Activated B cell treated with CpG ODN at 0.5 μM for 24 hours (primary cell): Measurements from ENCODE around the gene PADI3. TPM values are rescaled to one million over a fixed set of nuclear protein-coding genes. Genes with fewer than 3 reads are reported as not detected.

Experiments
- ATAC-seq: fragments of 200-7000 bp; cut with Tn5 transposase; one replicate; pipeline ENCODE4 v1.10.0; 2021; ENCODE audit warnings: low read depth, mild to moderate bottlenecking, moderate library complexity
- CTCF ChIA-PET: fragments of 350-600 bp; sonication (Branson Sonifier 250); formaldehyde crosslinking; loops from one replicate; lab custom pipeline; 2021; ENCODE audit warnings: antibody characterized with exemption; lab: Charles Lee
- POLR2A ChIA-PET: fragments of 350-600 bp; sonication (Branson Sonifier 250); formaldehyde crosslinking; loops from one replicate; lab custom pipeline; 2021; ENCODE audit warnings: antibody characterized with exemption; lab: Charles Lee
- DNase-seq: peaks from one replicate; pipeline ENCODE4 v3.0.0; 2022
- H3K27ac Mint-ChIP-seq: one replicate; pipeline ENCODE4 v1.8.0; 2020; ENCODE audit warnings: mixed read lengths
- H3K27me3 Mint-ChIP-seq: one replicate; pipeline ENCODE4 v1.8.0; 2021; ENCODE audit warnings: mixed read lengths
- H3K36me3 Mint-ChIP-seq: one replicate; pipeline ENCODE4 v1.8.0; 2021; ENCODE audit warnings: low read depth, mixed read lengths
- H3K4me1 Mint-ChIP-seq: one replicate; pipeline ENCODE4 v1.8.0; 2021; ENCODE audit warnings: mixed read lengths
- H3K4me3 Mint-ChIP-seq: one replicate; pipeline ENCODE4 v1.8.0; 2020; ENCODE audit warnings: mild to moderate bottlenecking, mixed read lengths
- H3K9me3 Mint-ChIP-seq: one replicate; pipeline ENCODE4 v1.8.0; 2020; ENCODE audit warnings: mixed read lengths
- CTCF ChIP-seq: fragments of 200-600 bp; IDR thresholded peaks from one replicate; pipeline ENCODE4 v1.8.0; 2022; ENCODE audit warnings: antibody characterized with exemption, mild to moderate bottlenecking
- intact Hi-C: fragments of 100-400 bp; cut with micrococcal nuclease; formaldehyde crosslinking; loops from one replicate; pipeline ENCODE4 v1.15.1; 2024
- total RNA-seq: library from RNA; stranded (reverse); gene quantifications from 2 replicates; pipeline ENCODE4 v1.2.3, GENCODE V29; 2022

PADI3 gene
- total RNA-seq, 1 donor from 2014 or later, result not detected

GRCh38 chr1:17243274-17243673, 5.6 kb upstream of the PADI3 start:
- Mint-ChIP-seq H3K9me3 (no peaks in the 10 kb centered on the region), H3K4me3 (no peak overlapping the region), H3K27ac (no peak overlapping the region), H3K36me3 (no peaks in the 10 kb centered on the region), H3K27me3 (peaks cover 5% of the 10 kb centered on the region), H3K4me1 (no peaks in the 10 kb centered on the region)
- ATAC-seq, result no peak
- TF ChIP-seq CTCF, result no peak
- POLR2A ChIA-PET, result no interaction called here
- no peak for DNase-seq
- CTCF ChIA-PET, result no interaction called here
- intact Hi-C loops, result no loop called here

- Mint-ChIP-seq H3K27me3 (peaks cover 5% of the 10 kb centered on the region), H3K27ac (no peak overlapping the region), H3K4me3 (no peak overlapping the region), H3K36me3 (no peaks in the 10 kb centered on the region), H3K4me1 (no peaks in the 10 kb centered on the region), H3K9me3 (no peaks in the 10 kb centered on the region)
- TF ChIP-seq CTCF, result no peak
- no peak for DNase-seq
- CTCF ChIA-PET, result interaction anchor here (0.8 to 2.8 kb wide), 2 partner anchors 9 to 120 kb away, joined by 3 to 7 read pairs; no protein-coding TSS in a partner anchor
- intact Hi-C loops, result no loop called here
- no peak for ATAC-seq
- POLR2A ChIA-PET, result no interaction called here
These were observed 3.8 kb upstream of the PADI3 start for GRCh38 chr1:17244821-17245740.

GRCh38 chr1:17245816-17246325, 3.0 kb upstream of the PADI3 start:
- DNase-seq, result no peak
- Mint-ChIP-seq H3K27ac (no peak overlapping the region), H3K36me3 (no peaks in the 10 kb centered on the region), H3K27me3 (peaks cover 11% of the 10 kb centered on the region), H3K4me3 (no peak overlapping the region), H3K4me1 (no peaks in the 10 kb centered on the region), H3K9me3 (no peaks in the 10 kb centered on the region)
- TF ChIP-seq CTCF, result no peak
- ChIA-PET CTCF (interaction anchor here (1.1 to 2.8 kb wide), 2 partner anchors 120 to 200 kb away, joined by 3 to 7 read pairs; no protein-coding TSS in a partner anchor), POLR2A (no interaction called here)
- no peak for ATAC-seq
- intact Hi-C loops, result no loop called here

- DNase-seq (no peak), ATAC-seq (no peak)
- H3K27me3 Mint-ChIP-seq, result peaks cover 12% of the 10 kb centered on the region
- no peaks in the 10 kb centered on the region for H3K9me3 Mint-ChIP-seq
- intact Hi-C loops, result no loop called here
- no peak overlapping the region for H3K4me3 Mint-ChIP-seq
- H3K36me3 Mint-ChIP-seq, result no peaks in the 10 kb centered on the region
- POLR2A ChIA-PET, result no interaction called here
- no peak overlapping the region for H3K27ac Mint-ChIP-seq
- no peaks in the 10 kb centered on the region for H3K4me1 Mint-ChIP-seq
- CTCF ChIA-PET, result interaction anchor here (1.1 to 2.8 kb wide), 2 partner anchors 121 to 201 kb away, joined by 3 to 7 read pairs; no protein-coding TSS in a partner anchor
- TF ChIP-seq CTCF, result no peak
These were observed 1.9 kb upstream of the PADI3 start for GRCh38 chr1:17246971-17247370.

- TF ChIP-seq CTCF, result no peak
- H3K27me3 Mint-ChIP-seq, result peaks cover 13% of the 10 kb centered on the region
- H3K4me3 Mint-ChIP-seq, result no peak overlapping the region
- ATAC-seq (no peak), DNase-seq (no peak)
- H3K4me1 Mint-ChIP-seq, result no peaks in the 10 kb centered on the region
- intact Hi-C loops, result no loop called here
- ChIA-PET CTCF (no interaction called here), POLR2A (no interaction called here)
- no peaks in the 10 kb centered on the region for H3K36me3 Mint-ChIP-seq
- H3K27ac Mint-ChIP-seq, result no peak overlapping the region
- H3K9me3 Mint-ChIP-seq, result no peaks in the 10 kb centered on the region
These were observed 1.7 kb downstream of the PADI3 start for GRCh38 chr1:17250601-17251000.
